A549 (cell line): Measurements from ENCODE around the gene ADCY10.

Experiments used
- EP300 ChIP-seq, 2 experiments: fragments of >200 bp; sonication (Bioruptor Twin); formaldehyde crosslinking; IDR thresholded peaks; 2 replicates in 1 of 2; 3 replicates in 1 of 2; pipeline ENCODE4 v1.6.1; 2016 to 2017
- KDM5A ChIP-seq: fragments of 200-600 bp; sonication (generic); IDR thresholded peaks from 2 replicates; pipeline ENCODE4 v1.6.1; 2016; ENCODE audit warnings: antibody characterized with exemption, mild to moderate bottlenecking
- MYC ChIP-seq: IDR thresholded peaks from 2 replicates; pipeline ENCODE4 v1.6.1; 2012; ENCODE audit warnings: mild to moderate bottlenecking, inconsistent platforms, low read length, improper control_type of control experiment, borderline replicate concordance
- POLR2A ChIP-seq: IDR thresholded peaks from 2 replicates; pipeline ENCODE4 v1.6.1; 2012; ENCODE audit warnings: mild to moderate bottlenecking, low read length
- RFX5 ChIP-seq: fragments of 450-650 bp; IDR thresholded peaks from 2 replicates; pipeline ENCODE4 v1.7.1; 2014; ENCODE audit warnings: antibody characterized with exemption, mild to moderate bottlenecking, moderate library complexity
- TF ChIP-seq, protein P1 (sequence below): fragments of >200 bp; sonication (Bioruptor Twin); formaldehyde crosslinking; IDR thresholded peaks from 3 replicates; pipeline ENCODE4 v1.5.1; 2016
- TF ChIP-seq, protein P2 (sequence below): fragments of 200-600 bp; sonication (generic); IDR thresholded peaks from 2 replicates; pipeline ENCODE4 v1.6.1; 2016; ENCODE audit warnings: antibody characterized with exemption, mild to moderate bottlenecking, moderate library complexity
- TF ChIP-seq, protein P3 (sequence below): IDR thresholded peaks from 2 replicates; pipeline ENCODE4 v1.6.1; 2012

DNA sequence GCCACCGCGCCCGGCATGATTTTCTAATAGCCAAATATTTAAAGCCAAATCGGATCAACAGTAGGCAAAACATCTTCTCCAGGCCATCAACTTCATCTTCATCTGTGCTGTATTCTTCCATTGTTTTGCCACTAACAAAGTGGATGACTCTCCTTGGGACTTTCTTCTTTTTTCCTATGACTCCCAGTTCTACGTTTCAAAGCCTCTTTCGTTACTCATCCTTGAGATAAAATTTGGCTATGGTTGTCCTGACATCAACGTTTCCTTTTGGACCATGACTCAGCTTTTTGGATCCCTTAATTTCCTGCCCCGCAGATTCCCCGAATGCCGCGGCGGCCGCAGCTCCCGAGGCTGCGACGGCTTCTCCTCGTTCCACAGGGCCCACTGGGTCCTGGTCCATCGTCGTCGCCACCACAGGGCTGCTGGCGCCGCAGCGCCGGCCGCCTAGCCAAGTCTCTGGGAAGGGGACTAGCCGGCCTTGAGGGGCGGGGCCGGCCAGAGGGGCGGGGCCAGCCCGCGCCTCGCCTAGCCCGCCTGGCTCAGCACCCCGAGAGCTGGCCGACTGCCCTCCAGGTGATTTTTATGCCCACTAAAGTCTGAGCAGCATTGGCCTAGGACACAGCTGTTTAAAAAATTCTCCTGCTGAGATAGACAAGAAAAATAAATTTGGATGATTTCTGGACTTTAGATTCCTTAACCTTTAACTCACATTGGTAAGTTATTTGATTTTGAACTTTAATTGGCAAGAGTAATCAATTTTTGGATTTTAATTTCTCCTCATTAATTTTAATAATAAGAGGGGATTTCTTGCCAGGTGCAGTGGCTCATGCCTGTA, 93.9 kb downstream of the ADCY10 start:
- TF ChIP-seq, protein P1, sequence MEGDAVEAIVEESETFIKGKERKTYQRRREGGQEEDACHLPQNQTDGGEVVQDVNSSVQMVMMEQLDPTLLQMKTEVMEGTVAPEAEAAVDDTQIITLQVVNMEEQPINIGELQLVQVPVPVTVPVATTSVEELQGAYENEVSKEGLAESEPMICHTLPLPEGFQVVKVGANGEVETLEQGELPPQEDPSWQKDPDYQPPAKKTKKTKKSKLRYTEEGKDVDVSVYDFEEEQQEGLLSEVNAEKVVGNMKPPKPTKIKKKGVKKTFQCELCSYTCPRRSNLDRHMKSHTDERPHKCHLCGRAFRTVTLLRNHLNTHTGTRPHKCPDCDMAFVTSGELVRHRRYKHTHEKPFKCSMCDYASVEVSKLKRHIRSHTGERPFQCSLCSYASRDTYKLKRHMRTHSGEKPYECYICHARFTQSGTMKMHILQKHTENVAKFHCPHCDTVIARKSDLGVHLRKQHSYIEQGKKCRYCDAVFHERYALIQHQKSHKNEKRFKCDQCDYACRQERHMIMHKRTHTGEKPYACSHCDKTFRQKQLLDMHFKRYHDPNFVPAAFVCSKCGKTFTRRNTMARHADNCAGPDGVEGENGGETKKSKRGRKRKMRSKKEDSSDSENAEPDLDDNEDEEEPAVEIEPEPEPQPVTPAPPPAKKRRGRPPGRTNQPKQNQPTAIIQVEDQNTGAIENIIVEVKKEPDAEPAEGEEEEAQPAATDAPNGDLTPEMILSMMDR, result no peak
- TF ChIP-seq, protein P2, sequence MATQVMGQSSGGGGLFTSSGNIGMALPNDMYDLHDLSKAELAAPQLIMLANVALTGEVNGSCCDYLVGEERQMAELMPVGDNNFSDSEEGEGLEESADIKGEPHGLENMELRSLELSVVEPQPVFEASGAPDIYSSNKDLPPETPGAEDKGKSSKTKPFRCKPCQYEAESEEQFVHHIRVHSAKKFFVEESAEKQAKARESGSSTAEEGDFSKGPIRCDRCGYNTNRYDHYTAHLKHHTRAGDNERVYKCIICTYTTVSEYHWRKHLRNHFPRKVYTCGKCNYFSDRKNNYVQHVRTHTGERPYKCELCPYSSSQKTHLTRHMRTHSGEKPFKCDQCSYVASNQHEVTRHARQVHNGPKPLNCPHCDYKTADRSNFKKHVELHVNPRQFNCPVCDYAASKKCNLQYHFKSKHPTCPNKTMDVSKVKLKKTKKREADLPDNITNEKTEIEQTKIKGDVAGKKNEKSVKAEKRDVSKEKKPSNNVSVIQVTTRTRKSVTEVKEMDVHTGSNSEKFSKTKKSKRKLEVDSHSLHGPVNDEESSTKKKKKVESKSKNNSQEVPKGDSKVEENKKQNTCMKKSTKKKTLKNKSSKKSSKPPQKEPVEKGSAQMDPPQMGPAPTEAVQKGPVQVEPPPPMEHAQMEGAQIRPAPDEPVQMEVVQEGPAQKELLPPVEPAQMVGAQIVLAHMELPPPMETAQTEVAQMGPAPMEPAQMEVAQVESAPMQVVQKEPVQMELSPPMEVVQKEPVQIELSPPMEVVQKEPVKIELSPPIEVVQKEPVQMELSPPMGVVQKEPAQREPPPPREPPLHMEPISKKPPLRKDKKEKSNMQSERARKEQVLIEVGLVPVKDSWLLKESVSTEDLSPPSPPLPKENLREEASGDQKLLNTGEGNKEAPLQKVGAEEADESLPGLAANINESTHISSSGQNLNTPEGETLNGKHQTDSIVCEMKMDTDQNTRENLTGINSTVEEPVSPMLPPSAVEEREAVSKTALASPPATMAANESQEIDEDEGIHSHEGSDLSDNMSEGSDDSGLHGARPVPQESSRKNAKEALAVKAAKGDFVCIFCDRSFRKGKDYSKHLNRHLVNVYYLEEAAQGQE, result no peak
- TF ChIP-seq POLR2A (peak; percentile 56), RFX5 (no peak), EP300 (IDR thresholded peaks at IDR 0.05) (no peak), MYC (no peak), KDM5A (no peak)
- TF ChIP-seq, protein P3, sequence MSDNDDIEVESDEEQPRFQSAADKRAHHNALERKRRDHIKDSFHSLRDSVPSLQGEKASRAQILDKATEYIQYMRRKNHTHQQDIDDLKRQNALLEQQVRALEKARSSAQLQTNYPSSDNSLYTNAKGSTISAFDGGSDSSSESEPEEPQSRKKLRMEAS, result peak; percentile 85
